ENCODE measurements around the gene JAM3. TPM values are rescaled to one million over a fixed set of nuclear protein-coding genes. Genes with fewer than 3 reads are reported as not detected.

JAM3 gene
- total and polyA plus RNA-seq, 2 donors (not counting 1 experiment from before 2014, with no cell fraction given), result 13.5 to 29.6 TPM

DNA sequence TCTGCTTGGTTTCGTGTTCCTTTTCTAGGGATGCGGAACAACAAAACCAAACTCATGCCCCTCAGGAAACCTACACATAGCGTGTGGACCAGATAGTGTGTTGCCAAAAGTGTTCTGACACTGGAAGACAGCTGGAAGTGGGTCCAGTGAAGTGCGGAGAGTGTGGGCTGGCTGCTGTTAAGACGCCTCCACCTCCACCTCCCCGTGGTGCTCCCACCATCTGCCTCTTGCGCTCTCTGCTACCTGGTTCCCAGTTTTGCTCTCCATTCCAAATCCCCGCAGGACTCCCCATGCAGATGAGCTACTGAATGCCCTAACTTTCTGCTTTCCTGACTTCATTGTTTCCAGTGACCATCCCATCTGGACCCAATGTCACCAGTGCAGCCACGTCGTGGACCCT lies 103.1 kb downstream of the JAM3 start:
- no peak overlapping the region for H2AFZ ChIP-seq (ENCODE audit: insufficient read depth, low read depth, low read length, poor library complexity, severe bottlenecking)
- ChIA-PET CTCF (no interaction called here), POLR2A (no interaction called here)
- Mint-ChIP-seq H3K4me1 (no peaks in the 10 kb centered on the region), H3K27ac (no peak overlapping the region), H3K9me3 (ENCODE audit: insufficient read depth) (no peaks in the 10 kb centered on the region), H3K27me3 (no peaks in the 10 kb centered on the region), H3K4me3 (no peak overlapping the region)
- no peaks in the 10 kb centered on the region for H3K27me3 ChIP-seq (replicated peaks in 1 of 4; ENCODE audit: control extremely low read depth in 1 of 4, control insufficient read depth in 3 of 4, insufficient read depth in 4 of 4, low read length in 3 of 4)
- H4K20me1 ChIP-seq (ENCODE audit: control insufficient read depth, insufficient read depth, low read length, poor library complexity, severe bottlenecking), result no peaks in the 10 kb centered on the region
- WGBS (ENCODE audit: insufficient coverage), result 99% methylated on average over 8 of the region's 10 CpGs
- no peak overlapping the region for H3K9ac ChIP-seq (ENCODE audit: low read length)
- intact Hi-C loops (cut with micrococcal nuclease), result no loop called here
- no peaks in the 10 kb centered on the region for H3K79me2 ChIP-seq (ENCODE audit: control insufficient read depth, insufficient read depth, low read length)
- H3K4me1 ChIP-seq (ENCODE audit: control insufficient read depth in 2 of 2, insufficient read depth in 2 of 2, low read length in 2 of 2), result no peaks in the 10 kb centered on the region
- no peaks in the 10 kb centered on the region for H3K9me3 ChIP-seq (ENCODE audit: control extremely low read depth in 1 of 3, control insufficient read depth in 2 of 3, insufficient read depth in 1 of 3, low read length in 2 of 3)
- no peak overlapping the region for H3K27ac ChIP-seq (ENCODE audit: low read length in 2 of 2)
- ATAC-seq (ENCODE audit: low read depth) (no peak), DNase-seq (no peak)
- H3K36me3 ChIP-seq (replicated peaks in 1 of 2; ENCODE audit: control extremely low read depth in 1 of 2, control insufficient read depth in 1 of 2, extremely low read depth in 1 of 2, insufficient read depth in 2 of 2, low read length in 1 of 2), result peaks cover 0 to 28% of the 10 kb centered on the region in 2 experiments
- no peak overlapping the region for H3K4me2 ChIP-seq (replicated peaks; ENCODE audit: low read depth, low read length, poor library complexity, severe bottlenecking)
- no peak overlapping the region for H3K4me3 ChIP-seq (ENCODE audit: control extremely low read depth in 1 of 5, extremely low read depth in 1 of 5, insufficient read depth in 1 of 5, low read depth in 2 of 5, low read length in 4 of 5)
- no peak for TF ChIP-seq EZH2 (IDR thresholded peaks at IDR 0.05; ENCODE audit: borderline replicate concordance, insufficient read depth, low read depth, low read length, poor library complexity, severe bottlenecking)
- TF ChIP-seq, protein P1, sequence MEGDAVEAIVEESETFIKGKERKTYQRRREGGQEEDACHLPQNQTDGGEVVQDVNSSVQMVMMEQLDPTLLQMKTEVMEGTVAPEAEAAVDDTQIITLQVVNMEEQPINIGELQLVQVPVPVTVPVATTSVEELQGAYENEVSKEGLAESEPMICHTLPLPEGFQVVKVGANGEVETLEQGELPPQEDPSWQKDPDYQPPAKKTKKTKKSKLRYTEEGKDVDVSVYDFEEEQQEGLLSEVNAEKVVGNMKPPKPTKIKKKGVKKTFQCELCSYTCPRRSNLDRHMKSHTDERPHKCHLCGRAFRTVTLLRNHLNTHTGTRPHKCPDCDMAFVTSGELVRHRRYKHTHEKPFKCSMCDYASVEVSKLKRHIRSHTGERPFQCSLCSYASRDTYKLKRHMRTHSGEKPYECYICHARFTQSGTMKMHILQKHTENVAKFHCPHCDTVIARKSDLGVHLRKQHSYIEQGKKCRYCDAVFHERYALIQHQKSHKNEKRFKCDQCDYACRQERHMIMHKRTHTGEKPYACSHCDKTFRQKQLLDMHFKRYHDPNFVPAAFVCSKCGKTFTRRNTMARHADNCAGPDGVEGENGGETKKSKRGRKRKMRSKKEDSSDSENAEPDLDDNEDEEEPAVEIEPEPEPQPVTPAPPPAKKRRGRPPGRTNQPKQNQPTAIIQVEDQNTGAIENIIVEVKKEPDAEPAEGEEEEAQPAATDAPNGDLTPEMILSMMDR (IDR thresholded peaks at IDR 0.05), result no peak

- Histone ChIP-seq H3K79me2 (ENCODE audit: control insufficient read depth, insufficient read depth, low read length) (no peaks in the 10 kb centered on the region), H2AFZ (ENCODE audit: insufficient read depth, low read depth, low read length, poor library complexity, severe bottlenecking) (no peak overlapping the region), H3K36me3 (replicated peaks in 1 of 2; ENCODE audit: control extremely low read depth in 1 of 2, control insufficient read depth in 1 of 2, extremely low read depth in 1 of 2, insufficient read depth in 2 of 2, low read length in 1 of 2) (peaks cover 0 to 28% of the 10 kb centered on the region in 2 experiments), H3K4me2 (replicated peaks; ENCODE audit: low read depth, low read length, poor library complexity, severe bottlenecking) (no peak overlapping the region), H3K27ac (ENCODE audit: low read length in 2 of 2) (no peak overlapping the region), H4K20me1 (ENCODE audit: control insufficient read depth, insufficient read depth, low read length, poor library complexity, severe bottlenecking) (no peaks in the 10 kb centered on the region), H3K9ac (ENCODE audit: low read length) (no peak overlapping the region), H3K4me3 (ENCODE audit: control extremely low read depth in 1 of 5, extremely low read depth in 1 of 5, insufficient read depth in 1 of 5, low read depth in 2 of 5, low read length in 4 of 5) (no peak overlapping the region), H3K9me3 (ENCODE audit: control extremely low read depth in 1 of 3, control insufficient read depth in 2 of 3, insufficient read depth in 1 of 3, low read length in 2 of 3) (no peaks in the 10 kb centered on the region), H3K27me3 (replicated peaks in 1 of 4; ENCODE audit: control extremely low read depth in 1 of 4, control insufficient read depth in 3 of 4, insufficient read depth in 4 of 4, low read length in 3 of 4) (no peaks in the 10 kb centered on the region), H3K4me1 (ENCODE audit: control insufficient read depth in 2 of 2, insufficient read depth in 2 of 2, low read length in 2 of 2) (no peaks in the 10 kb centered on the region)
- ChIA-PET CTCF (no interaction called here), POLR2A (no interaction called here)
- no peak for ATAC-seq (ENCODE audit: low read depth)
- no peak overlapping the region for H3K27ac Mint-ChIP-seq
- intact Hi-C loops (cut with micrococcal nuclease), result no loop called here
- no peak overlapping the region for H3K4me3 Mint-ChIP-seq
- H3K27me3 Mint-ChIP-seq, result no peaks in the 10 kb centered on the region
- DNase-seq, result no peak
- no peaks in the 10 kb centered on the region for H3K9me3 Mint-ChIP-seq (ENCODE audit: insufficient read depth)
- no peaks in the 10 kb centered on the region for H3K4me1 Mint-ChIP-seq
- no peak for TF ChIP-seq EZH2 (IDR thresholded peaks at IDR 0.05; ENCODE audit: borderline replicate concordance, insufficient read depth, low read depth, low read length, poor library complexity, severe bottlenecking)
- TF ChIP-seq, protein P1 (IDR thresholded peaks at IDR 0.05), result no peak
- WGBS (ENCODE audit: insufficient coverage), result 95% methylated on average over 5 of the region's 5 CpGs
These were observed 104.4 kb downstream of the JAM3 start for GRCh38 chr11:134173296-134173695.

All from B cell (primary cell).